Right ventricle myocardium inferior (tissue), 1 donor: Measurements from ENCODE around the gene PIM3. TPM values are rescaled to one million over a fixed set of nuclear protein-coding genes. Genes with fewer than 3 reads are reported as not detected.

ENCODE experiments used
- ATAC-seq: fragments of 200-7000 bp; cut with Tn5 transposase; one replicate; pipeline ENCODE4 v1.9.1; 2020; ENCODE audit warnings: mild to moderate bottlenecking, moderate library complexity
- DNase-seq: peaks from one replicate; pipeline ENCODE4 v3.0.0; 2021; ENCODE audit errors: missing footprints
- intact Hi-C: fragments of 100-400 bp; cut with DNase I; formaldehyde crosslinking; loops from one replicate; pipeline ENCODE4 v1.11.0; 2022
- total RNA-seq: library from RNA; stranded (reverse); fragmentation: NEBNext Ultra II Directional; extraction: Animal tissue kit (Norgen Biotek cat#: 25700); gene quantifications from one replicate; pipeline ENCODE4 v1.2.1, GENCODE V29; 2021
- donor health status: DM: no; HTN: yes; CAD: no; lungs with severe emphysema.

PIM3 gene
- total RNA-seq, 1 donor from 2014 or later = 56.9 TPM

DNA sequence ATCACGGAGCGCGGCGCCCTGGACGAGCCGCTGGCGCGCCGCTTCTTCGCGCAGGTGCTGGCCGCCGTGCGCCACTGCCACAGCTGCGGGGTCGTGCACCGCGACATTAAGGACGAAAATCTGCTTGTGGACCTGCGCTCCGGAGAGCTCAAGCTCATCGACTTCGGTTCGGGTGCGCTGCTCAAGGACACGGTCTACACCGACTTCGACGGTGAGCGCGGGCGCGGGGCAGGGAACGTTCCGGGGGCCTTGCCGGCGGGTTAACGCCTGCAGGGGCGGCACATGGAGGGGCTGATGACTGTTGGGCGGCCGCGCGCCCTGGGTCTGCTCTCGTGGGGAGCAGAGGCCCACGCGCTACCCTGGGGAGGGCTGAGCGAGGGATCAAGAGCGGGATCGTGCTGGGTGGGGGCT is 1.0 kb downstream of the PIM3 start:
- peak; percentile 0 for ATAC-seq
- intact Hi-C loops = no loop called here
- DNase-seq = no peak

GRCh38 chr22:49962012-49962750 is 1.6 kb downstream of the PIM3 start:
- intact Hi-C loops = no loop called here
- ATAC-seq (peak; percentile 50), DNase-seq (peak; percentile 92)

DNA sequence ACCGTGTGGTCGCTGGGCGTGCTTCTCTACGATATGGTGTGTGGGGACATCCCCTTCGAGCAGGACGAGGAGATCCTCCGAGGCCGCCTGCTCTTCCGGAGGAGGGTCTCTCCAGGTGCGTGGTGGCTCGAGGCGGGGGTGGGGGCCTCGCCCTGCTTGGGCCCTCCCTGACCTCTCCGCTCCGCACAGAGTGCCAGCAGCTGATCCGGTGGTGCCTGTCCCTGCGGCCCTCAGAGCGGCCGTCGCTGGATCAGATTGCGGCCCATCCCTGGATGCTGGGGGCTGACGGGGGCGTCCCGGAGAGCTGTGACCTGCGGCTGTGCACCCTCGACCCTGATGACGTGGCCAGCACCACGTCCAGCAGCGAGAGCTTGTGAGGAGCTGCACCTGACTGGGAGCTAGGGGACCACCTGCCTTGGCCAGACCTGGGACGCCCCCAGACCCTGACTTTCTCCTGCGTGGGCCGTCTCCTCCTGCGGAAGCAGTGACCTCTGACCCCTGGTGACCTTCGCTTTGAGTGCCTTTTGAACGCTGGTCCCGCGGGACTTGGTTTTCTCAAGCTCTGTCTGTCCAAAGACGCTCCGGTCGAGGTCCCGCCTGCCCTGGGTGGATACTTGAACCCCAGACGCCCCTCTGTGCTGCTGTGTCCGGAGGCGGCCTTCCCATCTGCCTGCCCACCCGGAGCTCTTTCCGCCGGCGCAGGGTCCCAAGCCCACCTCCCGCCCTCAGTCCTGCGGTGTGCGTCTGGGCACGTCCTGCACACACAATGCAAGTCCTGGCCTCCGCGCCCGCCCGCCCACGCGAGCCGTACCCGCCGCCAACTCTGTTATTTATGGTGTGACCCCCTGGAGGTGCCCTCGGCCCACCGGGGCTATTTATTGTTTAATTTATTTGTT is 2.4 kb downstream of the PIM3 start:
- DNase-seq (peak; percentile 75), ATAC-seq (no peak)
- intact Hi-C loops = no loop called here

DNA sequence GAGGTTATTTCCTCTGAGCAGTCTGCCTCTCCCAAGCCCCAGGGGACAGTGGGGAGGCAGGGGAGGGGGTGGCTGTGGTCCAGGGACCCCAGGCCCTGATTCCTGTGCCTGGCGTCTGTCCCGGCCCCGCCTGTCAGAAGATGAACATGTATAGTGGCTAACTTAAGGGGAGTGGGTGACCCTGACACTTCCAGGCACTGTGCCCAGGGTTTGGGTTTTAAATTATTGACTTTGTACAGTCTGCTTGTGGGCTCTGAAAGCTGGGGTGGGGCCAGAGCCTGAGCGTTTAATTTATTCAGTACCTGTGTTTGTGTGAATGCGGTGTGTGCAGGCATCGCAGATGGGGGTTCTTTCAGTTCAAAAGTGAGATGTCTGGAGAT is 3.1 kb downstream of the PIM3 start:
- intact Hi-C loops = no loop called here
- DNase-seq (no peak), ATAC-seq (no peak)

DNA sequence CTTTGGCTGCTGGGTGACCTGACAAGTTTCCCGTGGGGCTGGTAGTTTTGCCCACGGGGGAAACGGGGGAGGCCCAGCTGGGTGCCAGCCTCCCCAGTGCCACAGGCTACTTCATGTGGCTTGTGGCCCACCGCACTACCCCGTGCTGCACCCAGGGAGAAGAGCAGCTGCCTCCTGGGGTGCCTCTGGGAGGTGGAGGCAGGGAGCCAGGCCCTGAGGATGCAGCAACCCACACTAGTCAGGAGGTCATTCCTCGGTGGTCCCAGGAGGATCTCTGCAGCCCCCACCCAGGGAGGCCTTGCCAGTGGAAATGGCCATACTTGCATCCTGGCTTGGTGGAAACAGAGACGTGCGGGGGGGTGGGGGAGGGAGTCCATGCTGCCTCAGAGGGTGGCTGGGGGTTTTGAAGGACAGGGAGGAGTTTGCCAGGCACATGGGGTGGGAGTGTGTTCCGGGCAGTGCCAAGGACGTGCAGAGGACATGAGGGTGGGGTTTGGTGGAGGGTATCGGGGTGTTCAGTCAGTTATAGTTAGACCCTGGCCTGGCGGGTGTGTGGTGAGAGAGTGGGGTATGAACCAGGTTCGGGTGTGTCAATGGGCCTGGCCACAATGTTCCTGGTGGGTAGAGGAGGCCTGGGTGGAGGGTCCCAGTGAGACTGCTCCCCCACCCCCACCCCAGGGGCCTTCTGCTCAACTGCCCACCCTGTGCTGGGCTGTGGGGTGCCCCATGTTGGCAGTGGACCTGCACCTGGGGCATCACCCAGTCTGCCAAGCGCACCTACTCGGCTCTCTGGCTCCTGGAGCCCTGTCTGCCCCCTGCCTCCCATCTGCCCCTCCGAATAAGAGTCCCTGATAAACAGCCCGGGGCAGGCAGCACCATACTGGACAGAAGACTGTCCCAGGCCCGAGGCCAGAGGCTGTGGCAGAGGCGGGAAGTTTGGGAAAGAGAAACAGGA is 3.8 kb downstream of the PIM3 start:
- intact Hi-C loops = no loop called here
- ATAC-seq = no peak
- no peak for DNase-seq

- intact Hi-C loops = no loop called here
- DNase-seq (no peak), ATAC-seq (no peak)
These were observed 4.8 kb downstream of the PIM3 start for GRCh38 chr22:49965091-49966040.

DNA sequence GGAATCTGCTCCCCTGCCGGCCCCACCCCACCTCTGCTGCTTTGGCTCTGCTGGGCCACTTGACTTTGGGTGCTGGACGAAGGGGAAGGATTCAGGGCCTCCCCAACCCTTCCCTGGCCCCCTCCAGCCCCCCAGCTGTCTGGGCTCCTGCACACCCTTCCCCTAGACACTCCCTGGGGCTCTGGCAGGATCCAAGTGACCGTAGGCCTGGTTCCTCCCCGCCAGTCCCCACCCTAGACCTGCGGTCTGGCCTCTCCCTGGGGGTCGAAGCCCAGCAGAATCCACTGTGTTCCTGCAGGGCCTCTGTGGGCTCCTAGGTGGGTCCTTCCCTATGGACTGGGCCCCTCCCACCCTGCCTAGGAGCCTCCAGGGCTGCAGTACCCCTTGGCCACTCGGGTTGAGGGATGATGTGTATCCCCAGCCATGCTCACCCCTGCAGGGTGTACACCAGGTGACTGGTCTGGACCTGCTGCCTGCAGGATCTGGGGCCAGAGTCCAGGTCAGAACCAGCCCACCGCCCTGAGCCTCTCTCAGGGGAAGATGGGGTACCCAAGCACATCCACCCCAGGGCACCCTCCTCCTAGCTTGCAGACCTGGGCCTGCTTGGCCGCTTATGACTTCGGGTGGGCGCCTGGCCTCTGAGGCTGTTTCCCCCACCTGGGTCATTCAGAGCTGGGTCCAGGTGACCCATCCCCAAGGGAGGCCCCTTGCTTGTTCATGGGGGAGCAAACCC is 5.6 kb downstream of the PIM3 start:
- ATAC-seq (no peak), DNase-seq (no peak)
- intact Hi-C loops = no loop called here

- intact Hi-C loops = no loop called here
- ATAC-seq (no peak), DNase-seq (no peak)
These were observed 6.5 kb downstream of the PIM3 start for GRCh38 chr22:49966774-49967705.

DNA sequence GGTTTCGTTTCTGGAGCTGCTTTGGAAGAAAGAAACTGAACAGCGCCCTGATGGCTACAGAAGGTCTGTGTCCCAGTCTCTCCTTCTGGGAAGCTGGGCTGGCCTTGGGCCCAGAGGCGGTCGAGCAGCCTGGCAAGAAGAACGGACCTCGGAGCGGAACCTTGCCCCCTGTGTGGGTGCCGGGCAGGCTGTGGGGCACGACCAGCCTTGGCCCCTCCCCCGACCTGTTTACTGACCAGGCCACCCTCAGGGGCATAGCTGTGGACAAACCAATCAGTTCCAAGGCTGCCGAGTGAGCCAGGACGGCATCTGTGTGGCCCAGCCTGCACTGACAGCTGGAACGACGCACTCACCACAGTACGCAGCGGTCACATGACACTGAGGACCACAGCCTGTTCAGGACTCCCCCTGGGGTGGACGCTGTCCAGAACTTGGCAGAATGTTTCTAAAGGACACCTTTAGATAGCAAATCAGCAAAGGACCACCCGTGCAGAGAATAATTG is 7.2 kb downstream of the PIM3 start:
- no peak for ATAC-seq
- no peak for DNase-seq
- intact Hi-C loops = no loop called here

- DNase-seq = no peak
- intact Hi-C loops = no loop called here
- ATAC-seq = no peak
These were observed 7.8 kb downstream of the PIM3 start for GRCh38 chr22:49968313-49968830.

DNA sequence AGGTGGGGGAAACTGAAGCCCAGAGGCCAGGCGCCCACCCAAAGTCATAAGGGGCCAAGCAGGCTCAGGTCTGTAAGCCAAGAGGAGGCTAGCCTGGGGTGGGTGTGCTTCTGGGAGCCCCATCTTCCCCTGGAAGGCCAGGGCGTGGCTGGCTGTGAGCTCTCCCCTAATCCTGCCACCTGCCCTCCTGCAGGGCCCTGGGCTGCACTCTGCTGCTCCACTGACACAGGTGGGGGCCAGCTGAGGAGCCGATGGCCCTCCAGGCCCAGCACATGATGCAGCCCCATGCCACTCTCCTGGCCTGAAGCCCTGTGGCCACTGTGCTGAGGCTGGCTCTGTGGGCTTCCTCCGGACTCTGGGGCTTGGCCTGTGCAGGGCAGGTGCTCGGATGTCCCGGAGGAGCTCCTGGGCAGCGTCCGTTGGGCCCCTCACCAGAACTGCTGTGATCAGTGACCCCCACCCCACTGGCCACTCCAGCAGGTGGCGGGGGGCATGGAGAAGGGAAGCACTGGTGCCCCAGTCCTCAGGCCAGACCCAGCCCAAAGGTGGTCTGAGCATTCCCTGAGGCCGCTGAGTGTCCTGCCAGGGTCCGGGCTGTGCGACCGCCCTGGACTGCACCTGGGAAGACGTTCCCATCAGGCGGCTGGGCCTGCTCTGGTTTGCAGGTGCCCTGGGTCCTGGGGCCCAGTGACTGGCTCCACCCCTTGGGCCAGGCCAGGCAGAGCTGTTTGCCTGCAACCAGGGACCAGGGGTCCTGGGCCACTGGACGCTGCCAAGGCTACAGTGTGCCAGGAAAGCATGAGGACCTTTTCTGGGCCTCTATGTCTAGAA is 8.5 kb downstream of the PIM3 start:
- DNase-seq (no peak), ATAC-seq (no peak)
- intact Hi-C loops = no loop called here

DNA sequence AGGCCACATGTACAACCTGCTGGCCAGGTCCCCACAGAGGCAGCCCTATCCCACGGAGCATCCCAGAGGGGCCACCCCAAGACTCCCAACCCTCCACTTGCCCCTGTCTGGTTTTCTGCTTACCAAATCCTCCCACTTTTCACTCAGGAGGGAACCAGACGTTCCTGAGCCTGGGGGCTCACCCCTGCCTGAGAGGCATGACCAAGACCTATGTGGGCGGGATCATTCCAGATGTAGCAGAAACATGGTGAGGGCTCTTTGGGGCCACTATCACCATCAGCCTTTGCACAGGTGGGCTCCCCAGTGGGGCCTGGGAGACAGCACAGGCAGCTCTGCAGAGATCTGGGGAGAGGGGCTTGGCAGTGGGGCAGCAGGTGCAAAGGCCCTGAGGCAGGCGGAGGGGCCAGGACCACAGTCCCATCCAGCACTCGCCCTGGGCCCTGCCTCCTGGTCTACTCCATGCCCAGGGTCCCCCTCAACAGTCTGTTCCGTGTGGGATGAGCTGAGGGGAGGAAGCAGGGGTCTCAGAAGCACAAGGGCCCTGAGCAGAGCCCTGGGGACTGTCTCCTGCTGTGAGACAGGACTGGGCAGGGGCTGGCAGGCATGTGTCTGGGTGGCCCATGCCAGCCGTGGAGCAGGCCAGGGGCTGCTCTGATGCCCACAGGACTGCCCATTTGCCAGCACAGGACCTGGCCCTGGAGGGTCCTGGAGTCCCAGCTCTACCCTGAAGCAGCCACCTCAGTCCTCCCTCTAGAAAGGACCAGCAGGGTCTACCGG is 9.4 kb downstream of the PIM3 start:
- intact Hi-C loops = loop anchor here (5.0 kb wide), 1 partner anchor 38 kb away; no protein-coding TSS in a partner anchor
- no peak for DNase-seq
- ATAC-seq = no peak

GRCh38 chr22:49970528-49971231 is 10.1 kb downstream of the PIM3 start:
- DNase-seq (peak; percentile 96), ATAC-seq (peak; percentile 89)
- intact Hi-C loops = loop anchor here (5.0 kb wide), 1 partner anchor 38 kb away; no protein-coding TSS in a partner anchor
